Stimulated activated naive B cell treated with anti-CD40 and anti-IgM and Interleukin-4, amounts not matched to agents 10 μg/mL and 1 μg/mL and 100 μg/mL, for 72 hours (primary cell): Measurements from ENCODE around the gene CXXC5.

Experiments
- ATAC-seq, 2 donors: fragments of 150-1000 bp; cut with Tn5 transposase; replicated peaks; 2 replicates each; pipeline ENCODE4 v1.10.0; 2021; ENCODE audit warnings: moderate library complexity in 1 of 2
- DNase-seq: peaks from one replicate; pipeline ENCODE4 v3.0.0; 2021
- H3K27ac Mint-ChIP-seq: one replicate; pipeline ENCODE4 v1.8.0; 2022; ENCODE audit warnings: mild to moderate bottlenecking, mixed read lengths
- H3K27me3 Mint-ChIP-seq, 2 donors: one replicate each; pipeline ENCODE4 v1.8.0; 2022; ENCODE audit warnings: mixed read lengths in 2 of 2
- H3K36me3 Mint-ChIP-seq, 2 donors: one replicate each; pipeline ENCODE4 v1.8.0; 2022; ENCODE audit warnings: mixed read lengths in 2 of 2, mild to moderate bottlenecking in 1 of 2
- H3K4me1 Mint-ChIP-seq, 2 donors: one replicate each; pipeline ENCODE4 v1.8.0; 2022; ENCODE audit warnings: mixed read lengths in 2 of 2, mild to moderate bottlenecking in 1 of 2
- H3K4me3 Mint-ChIP-seq, 2 donors: one replicate each; pipeline ENCODE4 v1.8.0; 2022; ENCODE audit warnings: mild to moderate bottlenecking in 2 of 2, mixed read lengths in 2 of 2, moderate library complexity in 1 of 2
- H3K9me3 Mint-ChIP-seq, 2 donors: one replicate each; pipeline ENCODE4 v1.8.0; 2022; ENCODE audit warnings: mixed read lengths in 2 of 2, mild to moderate bottlenecking in 1 of 2

CXXC5 gene

GRCh38 chr5:139669662-139670368 lies 21.7 kb downstream of the CXXC5 start:
- Mint-ChIP-seq H3K27ac (peak overlapping the region; percentile 98), H3K27me3 (no peaks in the 10 kb centered on the region), H3K9me3 (no peaks in the 10 kb centered on the region), H3K4me1 (peaks cover 68 to 96% of the 10 kb centered on the region in 2 donors), H3K4me3 (peak overlapping the region; percentile 84 to 93), H3K36me3 (peaks cover 4 to 32% of the 10 kb centered on the region in 2 donors)
- ATAC-seq (peak; percentile 35 to 41), DNase-seq (no peak)

- peaks cover 70 to 96% of the 10 kb centered on the region in 2 donors for H3K4me1 Mint-ChIP-seq
- H3K27me3 Mint-ChIP-seq: no peaks in the 10 kb centered on the region
- H3K4me3 Mint-ChIP-seq: peak overlapping the region; percentile 84 to 93
- no peaks in the 10 kb centered on the region for H3K9me3 Mint-ChIP-seq
- H3K36me3 Mint-ChIP-seq: peaks cover 4 to 35% of the 10 kb centered on the region in 2 donors
- ATAC-seq (peak; percentile 72 to 77), DNase-seq (peak; percentile 81)
- H3K27ac Mint-ChIP-seq: peak overlapping the region; percentile 98
These were observed 22.4 kb downstream of the CXXC5 start for GRCh38 chr5:139670369-139671095.

GRCh38 chr5:139671096-139671841 lies 23.1 kb downstream of the CXXC5 start:
- DNase-seq: no peak
- peaks cover 63 to 93% of the 10 kb centered on the region in 2 donors for H3K4me1 Mint-ChIP-seq
- peak overlapping the region; percentile 98 for H3K27ac Mint-ChIP-seq

GRCh38 chr5:139675213-139675612 lies 27.1 kb downstream of the CXXC5 start:
- H3K4me3 Mint-ChIP-seq: no peak overlapping the region
- DNase-seq: no peak

More at GRCh38 chr5:139671096-139671841, 23.1 kb downstream of the CXXC5 start:
- Mint-ChIP-seq H3K36me3 (peaks cover 4 to 30% of the 10 kb centered on the region in 2 donors), H3K4me3 (peak overlapping the region; percentile 84 to 93), H3K9me3 (no peaks in the 10 kb centered on the region), H3K27me3 (no peaks in the 10 kb centered on the region)
- peak in 1 of 2 donors; percentile 7 for ATAC-seq

GRCh38 chr5:139675825-139676224 lies 27.7 kb downstream of the CXXC5 start:
- no peak for DNase-seq
- no peak for ATAC-seq
- no peaks in the 10 kb centered on the region for H3K9me3 Mint-ChIP-seq
- H3K27me3 Mint-ChIP-seq: no peaks in the 10 kb centered on the region
- no peak overlapping the region for H3K27ac Mint-ChIP-seq
- H3K4me3 Mint-ChIP-seq: no peak overlapping the region
- peaks cover 11 to 36% of the 10 kb centered on the region in 2 donors for H3K36me3 Mint-ChIP-seq
- peaks cover 44 to 87% of the 10 kb centered on the region in 2 donors for H3K4me1 Mint-ChIP-seq

More at GRCh38 chr5:139675213-139675612, 27.1 kb downstream of the CXXC5 start:
- Mint-ChIP-seq H3K27me3 (no peaks in the 10 kb centered on the region), H3K4me1 (peaks cover 48 to 90% of the 10 kb centered on the region in 2 donors), H3K9me3 (no peaks in the 10 kb centered on the region), H3K36me3 (peaks cover 9 to 34% of the 10 kb centered on the region in 2 donors), H3K27ac (peak overlapping the region; percentile 78)
- no peak for ATAC-seq

- peaks cover 11 to 38% of the 10 kb centered on the region in 2 donors for H3K36me3 Mint-ChIP-seq
- H3K4me3 Mint-ChIP-seq: no peak overlapping the region
- DNase-seq (no peak), ATAC-seq (no peak)
- H3K27ac Mint-ChIP-seq: peak overlapping the region; percentile 95
- no peaks in the 10 kb centered on the region for H3K9me3 Mint-ChIP-seq
- H3K27me3 Mint-ChIP-seq: no peaks in the 10 kb centered on the region
- peaks cover 40 to 81% of the 10 kb centered on the region in 2 donors for H3K4me1 Mint-ChIP-seq
These were observed 28.3 kb downstream of the CXXC5 start for GRCh38 chr5:139676406-139676805.

GRCh38 chr5:139676951-139677735 lies 29.0 kb downstream of the CXXC5 start:
- Mint-ChIP-seq H3K4me1 (peaks cover 36 to 75% of the 10 kb centered on the region in 2 donors), H3K27me3 (no peaks in the 10 kb centered on the region), H3K27ac (peak overlapping the region; percentile 95), H3K4me3 (no peak overlapping the region), H3K36me3 (peaks cover 11 to 43% of the 10 kb centered on the region in 2 donors), H3K9me3 (no peaks in the 10 kb centered on the region)
- ATAC-seq (no peak), DNase-seq (no peak)

GRCh38 chr5:139677736-139678613 lies 29.8 kb downstream of the CXXC5 start:
- peak overlapping the region; percentile 76 for H3K27ac Mint-ChIP-seq
- H3K27me3 Mint-ChIP-seq: no peaks in the 10 kb centered on the region
- ATAC-seq (no peak), DNase-seq (no peak)
- H3K36me3 Mint-ChIP-seq: peaks cover 17 to 45% of the 10 kb centered on the region in 2 donors
- no peaks in the 10 kb centered on the region for H3K9me3 Mint-ChIP-seq
- no peak overlapping the region for H3K4me3 Mint-ChIP-seq
- peaks cover 33 to 75% of the 10 kb centered on the region in 2 donors for H3K4me1 Mint-ChIP-seq

- Mint-ChIP-seq H3K4me3 (no peak overlapping the region), H3K27me3 (no peaks in the 10 kb centered on the region), H3K27ac (peak overlapping the region; percentile 68), H3K9me3 (no peaks in the 10 kb centered on the region), H3K4me1 (peaks cover 39 to 75% of the 10 kb centered on the region in 2 donors), H3K36me3 (peaks cover 25 to 56% of the 10 kb centered on the region in 2 donors)
- DNase-seq: no peak
- no peak for ATAC-seq
These were observed 30.9 kb downstream of the CXXC5 start for GRCh38 chr5:139678751-139679750.

- no peak for DNase-seq
- Mint-ChIP-seq H3K9me3 (no peaks in the 10 kb centered on the region), H3K27ac (peak overlapping the region; percentile 87), H3K4me3 (no peak overlapping the region), H3K4me1 (peaks cover 35 to 74% of the 10 kb centered on the region in 2 donors), H3K36me3 (peaks cover 31 to 58% of the 10 kb centered on the region in 2 donors), H3K27me3 (no peaks in the 10 kb centered on the region)
- ATAC-seq: no peak
These were observed 32.4 kb downstream of the CXXC5 start for GRCh38 chr5:139680368-139681111.

- Mint-ChIP-seq H3K9me3 (no peaks in the 10 kb centered on the region), H3K4me1 (peaks cover 41 to 76% of the 10 kb centered on the region in 2 donors), H3K27me3 (no peaks in the 10 kb centered on the region), H3K27ac (no peak overlapping the region), H3K36me3 (peaks cover 36 to 63% of the 10 kb centered on the region in 2 donors), H3K4me3 (no peak overlapping the region)
- ATAC-seq (no peak), DNase-seq (no peak)
These were observed 32.9 kb downstream of the CXXC5 start for GRCh38 chr5:139681112-139681458.
